HL-60 (cell line): ENCODE data around the gene AIF1.

ENCODE experiments used
- DNase-seq, 2 experiments: peaks; one replicate each; pipeline ENCODE4 v3.0.0-alpha.2; 2010 to 2020; ENCODE audit warnings: low read depth in 1 of 2, low spot score in 1 of 2
- H3K27ac ChIP-seq: fragments of 250-450 bp; sonication (Bioruptor Pico); replicated peaks from 2 replicates; pipeline ENCODE4 v1.5.1; 2020; ENCODE audit warnings: mild to moderate bottlenecking, moderate library complexity
- H3K27me3 ChIP-seq: fragments of 250-450 bp; sonication (Bioruptor Pico); 2 replicates; pipeline ENCODE4 v1.5.1; 2021; ENCODE audit warnings: mild to moderate bottlenecking, moderate library complexity; ENCODE audit not compliant: insufficient read depth, poor library complexity, severe bottlenecking
- H3K4me3 ChIP-seq: replicated peaks from 2 replicates; pipeline ENCODE4 v1.5.1; 2011; ENCODE audit warnings: mild to moderate bottlenecking, control low read depth, low read length; ENCODE audit not compliant: insufficient read depth
- CTCF ChIP-seq: IDR thresholded peaks from one replicate; pipeline ENCODE4 v1.5.1; 2011; ENCODE audit warnings: low read length, control low read depth, inconsistent platforms; ENCODE audit not compliant: insufficient read depth
- GABPA ChIP-seq: IDR thresholded peaks from 2 replicates; pipeline ENCODE4 v1.6.1; 2012; ENCODE audit warnings: low read depth
- POLR2AphosphoS5 ChIP-seq: IDR thresholded peaks from 2 replicates; pipeline ENCODE4 v1.6.1; 2012; ENCODE audit warnings: low read depth
- REST ChIP-seq: IDR thresholded peaks from 2 replicates; pipeline ENCODE4 v1.6.1; 2012; ENCODE audit warnings: low read depth; ENCODE audit not compliant: insufficient replicate concordance
- SPI1 ChIP-seq: IDR thresholded peaks from 2 replicates; pipeline ENCODE4 v1.6.1; 2012; ENCODE audit warnings: low read depth, mild to moderate bottlenecking, borderline replicate concordance

The AIF1 gene

GRCh38 chr6:31640612-31641011 is 25.6 kb downstream of the AIF1 start:
- H3K4me3 ChIP-seq, result no peak overlapping the region
- TF ChIP-seq POLR2AphosphoS5 (no peak), CTCF (no peak), SPI1 (no peak), REST (no peak), GABPA (no peak)
- DNase-seq, result no peak
- H3K27ac ChIP-seq, result no peak overlapping the region
- no peaks in the 10 kb centered on the region for H3K27me3 ChIP-seq

- Histone ChIP-seq H3K4me3 (no peak overlapping the region), H3K27me3 (no peaks in the 10 kb centered on the region)
- TF ChIP-seq CTCF (no peak), REST (no peak), GABPA (no peak), SPI1 (no peak), POLR2AphosphoS5 (no peak)
Observed at GRCh38 chr6:31641370-31641769, 26.3 kb downstream of the AIF1 start.

GRCh38 chr6:31642798-31643570 is 27.9 kb downstream of the AIF1 start:
- no peak overlapping the region for H3K27ac ChIP-seq
- TF ChIP-seq POLR2AphosphoS5, result no peak
- no peak for TF ChIP-seq REST
- TF ChIP-seq CTCF, result no peak
- no peak for TF ChIP-seq GABPA
- no peak for TF ChIP-seq SPI1
- no peak for DNase-seq
- no peaks in the 10 kb centered on the region for H3K27me3 ChIP-seq
- no peak overlapping the region for H3K4me3 ChIP-seq

More at GRCh38 chr6:31641370-31641769, 26.3 kb downstream of the AIF1 start:
- no peak overlapping the region for H3K27ac ChIP-seq
- no peak for DNase-seq
